Right lobe of liver (tissue), 4 donors: ENCODE measurements around the gene BCAM.

Source experiments
- POLR2A ChIP-seq: fragments of 450-650 bp; IDR thresholded peaks from one replicate; pipeline ENCODE4 v1.6.1; 2017; ENCODE audit warnings: antibody characterized with exemption, mild to moderate bottlenecking
- TF ChIP-seq, protein P1 (sequence below), 4 donors: fragments of 200-600 bp in 3 of 4; fragments of 450-650 bp in 1 of 4; IDR thresholded peaks; one replicate each; pipeline versions ENCODE4 v1.5.1 to v1.8.0; 2016 to 2022; ENCODE audit warnings: antibody characterized with exemption in 4 of 4, mild to moderate bottlenecking in 2 of 4
- donor health status: DM: no; HTN: no; CAD: no.
- donor health status: DM: no; HTN: no; CAD: no.
- donor health status: DM: no; HTN: yes; CAD: no.

- TF ChIP-seq, protein P1, sequence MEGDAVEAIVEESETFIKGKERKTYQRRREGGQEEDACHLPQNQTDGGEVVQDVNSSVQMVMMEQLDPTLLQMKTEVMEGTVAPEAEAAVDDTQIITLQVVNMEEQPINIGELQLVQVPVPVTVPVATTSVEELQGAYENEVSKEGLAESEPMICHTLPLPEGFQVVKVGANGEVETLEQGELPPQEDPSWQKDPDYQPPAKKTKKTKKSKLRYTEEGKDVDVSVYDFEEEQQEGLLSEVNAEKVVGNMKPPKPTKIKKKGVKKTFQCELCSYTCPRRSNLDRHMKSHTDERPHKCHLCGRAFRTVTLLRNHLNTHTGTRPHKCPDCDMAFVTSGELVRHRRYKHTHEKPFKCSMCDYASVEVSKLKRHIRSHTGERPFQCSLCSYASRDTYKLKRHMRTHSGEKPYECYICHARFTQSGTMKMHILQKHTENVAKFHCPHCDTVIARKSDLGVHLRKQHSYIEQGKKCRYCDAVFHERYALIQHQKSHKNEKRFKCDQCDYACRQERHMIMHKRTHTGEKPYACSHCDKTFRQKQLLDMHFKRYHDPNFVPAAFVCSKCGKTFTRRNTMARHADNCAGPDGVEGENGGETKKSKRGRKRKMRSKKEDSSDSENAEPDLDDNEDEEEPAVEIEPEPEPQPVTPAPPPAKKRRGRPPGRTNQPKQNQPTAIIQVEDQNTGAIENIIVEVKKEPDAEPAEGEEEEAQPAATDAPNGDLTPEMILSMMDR (IDR thresholded peaks at IDR 0.05), result no peak
- no peak for TF ChIP-seq POLR2A
These were observed 23.6 kb upstream of the BCAM start for GRCh38 chr19:44785271-44785670.
